IMR-90 (cell line): ENCODE data around the gene SLC25A30. TPM values are rescaled to one million over a fixed set of nuclear protein-coding genes. Genes with fewer than 3 reads are reported as not detected.

ENCODE experiments used
- ATAC-seq: fragments of 200-7000 bp; cut with Tn5 transposase; 2 replicates; pipeline ENCODE4 v1.9.1; 2020; ENCODE audit warnings: low read depth, mild to moderate bottlenecking, moderate library complexity
- BruUV-seq: library from RNA; stranded (reverse); fragments of 400-500 nt; replicated peaks from 2 replicates; lab custom pipeline; 2021; lab: Mats Ljungman, UMichigan
- CTCF ChIA-PET: fragments of 300-600 bp; formaldehyde crosslinking; extraction: SDS; loops from one replicate; lab custom pipeline; 2021; ENCODE audit warnings: antibody characterized with exemption; lab: Yijun Ruan, JAX
- POLR2A ChIA-PET: fragments of 300-600 bp; sonication (Branson Sonifier 250); formaldehyde crosslinking; loops from one replicate; lab custom pipeline; 2022; ENCODE audit warnings: antibody characterized with exemption; ENCODE audit not compliant: unreplicated experiment; lab: Charles Lee
- DNase-seq: peaks from one replicate; pipeline ENCODE4 v3.0.0; 2013
- H2AFZ ChIP-seq: replicated peaks from 2 replicates; pipeline ENCODE3; 2013; ENCODE audit warnings: low read length, mild to moderate bottlenecking; ENCODE audit not compliant: poor library complexity
- H2AK5ac ChIP-seq: 2 replicates; pipeline ENCODE4 v1.6.1; 2013; ENCODE audit warnings: low read depth, low read length, inconsistent platforms
- H2AK9ac ChIP-seq: replicated peaks from 2 replicates; pipeline ENCODE3; 2013; ENCODE audit warnings: mild to moderate bottlenecking, low read depth, low read length, moderate library complexity; ENCODE audit not compliant: poor library complexity
- H2BK120ac ChIP-seq: 2 replicates; pipeline ENCODE4 v1.6.1; 2013; ENCODE audit warnings: low read depth, low read length, inconsistent platforms
- H2BK15ac ChIP-seq: 3 replicates; pipeline ENCODE4 v1.6.1; 2013; ENCODE audit warnings: low read depth, low read length, inconsistent platforms
- H2BK20ac ChIP-seq: 2 replicates; pipeline ENCODE4 v1.6.1; 2013; ENCODE audit warnings: low read depth, mild to moderate bottlenecking, inconsistent platforms, low read length, moderate library complexity
- H2BK5ac ChIP-seq: 2 replicates; pipeline ENCODE4 v1.6.1; 2013; ENCODE audit warnings: mild to moderate bottlenecking, low read depth, low read length, inconsistent platforms; ENCODE audit not compliant: poor library complexity, severe bottlenecking
- H3K14ac ChIP-seq: replicated peaks from 2 replicates; pipeline ENCODE4 v1.6.1; 2013; ENCODE audit warnings: low read depth, low read length, inconsistent platforms
- H3K18ac ChIP-seq: 2 replicates; pipeline ENCODE4 v1.6.1; 2013; ENCODE audit warnings: low read depth, low read length, control low read depth
- H3K23ac ChIP-seq: 2 replicates; pipeline ENCODE4 v1.6.1; 2013; ENCODE audit warnings: low read depth, low read length, inconsistent platforms
- H3K27ac ChIP-seq: 2 replicates; pipeline ENCODE4 v1.5.1; 2013; ENCODE audit warnings: mild to moderate bottlenecking, control low read depth, low read length; ENCODE audit not compliant: insufficient read depth
- H3K27me3 ChIP-seq: 2 replicates; pipeline ENCODE4 v1.6.1; 2013; ENCODE audit warnings: low read length; ENCODE audit not compliant: control insufficient read depth, insufficient read depth
- H3K36me3 ChIP-seq: 2 replicates; pipeline ENCODE4 v1.6.1; 2013; ENCODE audit warnings: low read length, mixed read lengths; ENCODE audit not compliant: control insufficient read depth, insufficient read depth
- H3K4ac ChIP-seq: 2 replicates; pipeline ENCODE4 v1.6.1; 2013; ENCODE audit warnings: low read depth, low read length, inconsistent platforms
- H3K4me1 ChIP-seq: 2 replicates; pipeline ENCODE4 v1.6.1; 2013; ENCODE audit warnings: low read length, mixed read lengths; ENCODE audit not compliant: control insufficient read depth, insufficient read depth
- H3K4me2 ChIP-seq: 2 replicates; pipeline ENCODE4 v1.6.1; 2013; ENCODE audit warnings: low read depth, mild to moderate bottlenecking, control low read depth, low read length, moderate library complexity
- H3K4me3 ChIP-seq: 2 replicates; pipeline ENCODE4 v1.5.1; 2013; ENCODE audit warnings: low read depth, mild to moderate bottlenecking, control low read depth, low read length, moderate library complexity; ENCODE audit not compliant: insufficient read depth
- H3K56ac ChIP-seq: 2 replicates; pipeline ENCODE4 v1.6.1; 2013; ENCODE audit warnings: low read length, inconsistent platforms; ENCODE audit not compliant: insufficient read depth; ENCODE audit errors: extremely low read depth
- H3K79me1 ChIP-seq, 2 experiments: 2 replicates each; pipeline ENCODE4 v1.6.1; 2013; ENCODE audit warnings: low read length in 2 of 2, inconsistent platforms in 1 of 2, low read depth in 1 of 2
- H3K9ac ChIP-seq: 2 replicates; pipeline ENCODE4 v1.6.1; 2013; ENCODE audit warnings: low read depth, low read length, control low read depth
- H3K9me1 ChIP-seq: 2 replicates; pipeline ENCODE4 v1.6.1; 2013; ENCODE audit warnings: low read length, inconsistent platforms; ENCODE audit not compliant: insufficient read depth
- H3K9me3 ChIP-seq: 2 replicates; pipeline ENCODE4 v1.6.1; 2013; ENCODE audit warnings: low read length; ENCODE audit not compliant: control insufficient read depth, insufficient read depth
- H4K20me1 ChIP-seq: 2 replicates; pipeline ENCODE4 v1.6.1; 2013; ENCODE audit warnings: low read length, inconsistent platforms; ENCODE audit not compliant: insufficient read depth
- H4K5ac ChIP-seq: 2 replicates; pipeline ENCODE4 v1.6.1; 2013; ENCODE audit warnings: mild to moderate bottlenecking, low read depth, low read length, control low read depth
- H4K8ac ChIP-seq, 2 experiments: 2 replicates each; pipeline ENCODE4 v1.6.1; 2013; ENCODE audit warnings: low read depth in 2 of 2, low read length in 2 of 2, control low read depth in 1 of 2, inconsistent platforms in 1 of 2
- H4K91ac ChIP-seq: 2 replicates; pipeline ENCODE4 v1.6.1; 2013; ENCODE audit warnings: low read depth, low read length, inconsistent platforms; ENCODE audit not compliant: insufficient read depth
- BHLHE40 ChIP-seq: fragments of 150-350 bp; IDR thresholded peaks from 2 replicates; pipeline ENCODE4 v1.6.1; 2016; ENCODE audit warnings: mild to moderate bottlenecking, low read depth, low read length
- CTCF ChIP-seq: conservative IDR thresholded peaks from 2 replicates; pipeline ENCODE4 v1.5.1; 2012; ENCODE audit warnings: mild to moderate bottlenecking, low read depth, low read length, improper control_type of control experiment
- FOS ChIP-seq: fragments of 150-350 bp; IDR thresholded peaks from 2 replicates; pipeline ENCODE4 v1.6.1; 2016; ENCODE audit warnings: low read depth, low read length
- MAZ ChIP-seq: IDR thresholded peaks from 2 replicates; pipeline ENCODE4 v1.6.1; 2012; ENCODE audit warnings: low read depth, mild to moderate bottlenecking, low read length, improper control_type of control experiment, moderate library complexity, borderline replicate concordance
- MXI1 ChIP-seq: IDR thresholded peaks from 2 replicates; pipeline ENCODE4 v1.6.1; 2012; ENCODE audit warnings: low read depth, mild to moderate bottlenecking, low read length, moderate library complexity, borderline replicate concordance
- NFE2L2 ChIP-seq: fragments of 150-350 bp; IDR thresholded peaks from 2 replicates; pipeline ENCODE4 v1.6.1; 2016; ENCODE audit warnings: low read depth, mild to moderate bottlenecking, low read length
- POLR2A ChIP-seq: IDR thresholded peaks from 2 replicates; pipeline ENCODE4 v1.6.1; 2012; ENCODE audit warnings: mild to moderate bottlenecking, low read depth, low read length
- RAD21 ChIP-seq: IDR thresholded peaks from 2 replicates; pipeline ENCODE4 v1.6.1; 2012; ENCODE audit warnings: low read length, improper control_type of control experiment
- RFX5 ChIP-seq: IDR thresholded peaks from 2 replicates; pipeline ENCODE4 v1.8.0; 2012; ENCODE audit warnings: low read depth, mild to moderate bottlenecking, low read length, moderate library complexity
- SMC3 ChIP-seq: fragments of 150-350 bp; IDR thresholded peaks from 2 replicates; pipeline ENCODE4 v1.6.1; 2016; ENCODE audit warnings: low read depth, mild to moderate bottlenecking, antibody characterized with exemption, low read length, moderate library complexity
- WGBS, 2 experiments: methylation state at CpG; one replicate each; pipeline versions ENCODE4 v1.1.5 to v1.1.7; 2013; ENCODE audit warnings: missing lambda C conversion rate in 2 of 2; ENCODE audit not compliant: insufficient read length in 1 of 2; ENCODE audit errors: extremely low coverage in 2 of 2; 5-methylcytosine and 5-hydroxymethylcytosine counted together
- dilution Hi-C: fragments of 300-500 bp; cut with HindIII; formaldehyde crosslinking; loops from one replicate; pipeline ENCODE4 v1.14.3; 2018; ENCODE audit warnings: low sequenced_read_pairs; ENCODE audit not compliant: unreplicated experiment
- in situ Hi-C: fragments of 300-500 bp; cut with MboI; formaldehyde crosslinking; loops from 3 replicates; pipeline ENCODE4 v1.14.3; 2019; ENCODE audit warnings: low sequenced_read_pairs, inconsistent platforms, mixed read lengths
- intact Hi-C: fragments of 100-400 bp; cut with micrococcal nuclease; formaldehyde crosslinking; loops from 2 replicates; pipeline ENCODE4 v1.10.0; 2022
- polyA plus RNA-seq, 3 experiments: library from polyadenylated mRNA; depleted of rRNA; stranded (reverse); fragments of >200 nt; gene quantifications; 2 replicates each; pipeline ENCODE4 v1.2.3, GENCODE V29; 2012; ENCODE audit warnings: low replicate concordance in 1 of 3
- total RNA-seq: library from RNA; depleted of rRNA; stranded (reverse); fragments of >200 nt; gene quantifications from 2 replicates; pipeline ENCODE4 v1.2.3, GENCODE V29; 2012

The SLC25A30 gene
- total and polyA plus RNA-seq, 2 of the 4 experiments (the other 2 are of a cell fraction), result 9.9 to 19.4 TPM

- no peaks in the 10 kb centered on the region for H3K36me3 ChIP-seq
- in situ Hi-C loops (no loop called here), intact Hi-C loops (loop anchor here (5.0 kb wide), 2 partner anchors 47 to 72 kb away; no protein-coding TSS in a partner anchor), dilution Hi-C loops (no loop called here)
- no peak overlapping the region for H2BK5ac ChIP-seq
- H3K23ac ChIP-seq, result no peak overlapping the region
- H2BK20ac ChIP-seq, result no peak overlapping the region
- no peak overlapping the region for H3K56ac ChIP-seq
- no peak overlapping the region for H2AK5ac ChIP-seq
- no peak overlapping the region for H4K8ac ChIP-seq
- H2BK120ac ChIP-seq, result no peak overlapping the region
- H3K9me1 ChIP-seq, result peaks cover 3% of the 10 kb centered on the region; the same call in 1 of the 2 replicates
- H3K27ac ChIP-seq, result no peak overlapping the region
- no peak overlapping the region for H4K91ac ChIP-seq
- no peak overlapping the region for H2BK15ac ChIP-seq
- H2AFZ ChIP-seq, result peak overlapping the region; percentile 49
- DNase-seq (no peak), ATAC-seq (no peak)
- H3K4me1 ChIP-seq, result peaks cover under 1% of the 10 kb centered on the region; the same call in 1 of the 2 replicates
- no peak overlapping the region for H3K14ac ChIP-seq
- peaks cover 3 to 14% of the 10 kb centered on the region in 2 experiments for H3K79me1 ChIP-seq
- no peaks in the 10 kb centered on the region for H4K20me1 ChIP-seq
- H3K9ac ChIP-seq, result no peak overlapping the region
- no peak overlapping the region for H3K4me2 ChIP-seq
- no peaks in the 10 kb centered on the region for H3K9me3 ChIP-seq
- H3K4ac ChIP-seq, result no peak overlapping the region
- POLR2A ChIA-PET, result no interaction called here
- no peak overlapping the region for H3K18ac ChIP-seq
- WGBS, 2 experiments, result 100% methylated on average over 1 of the region's 1 CpG; no CpG with 5 or more reads in 1 of the 2 experiments
- no peaks in the 10 kb centered on the region for H3K27me3 ChIP-seq
- CTCF ChIA-PET, result interaction anchor here (1.0 kb wide), 1 partner anchor 49 kb away, joined by 3 read pairs; no protein-coding TSS in a partner anchor
- no TSS peak for BruUV-seq
- H3K4me3 ChIP-seq, result no peak overlapping the region
- TF ChIP-seq SMC3, result no peak
- TF ChIP-seq RAD21, result no peak
- no peak for TF ChIP-seq MXI1
- TF ChIP-seq CTCF, result no peak
- TF ChIP-seq RFX5, result no peak
- TF ChIP-seq BHLHE40, result no peak
- no peak for TF ChIP-seq NFE2L2
- TF ChIP-seq FOS, result no peak
- TF ChIP-seq POLR2A, result no peak
- no peak for TF ChIP-seq MAZ
- no peak overlapping the region for H2AK9ac ChIP-seq
- H4K5ac ChIP-seq, result no peak overlapping the region
Observed at GRCh38 chr13:45419945-45420344, 1.8 kb upstream of the SLC25A30 start.
